Measurements from ENCODE around the gene FBXL4.

Gene FBXL4

DNA sequence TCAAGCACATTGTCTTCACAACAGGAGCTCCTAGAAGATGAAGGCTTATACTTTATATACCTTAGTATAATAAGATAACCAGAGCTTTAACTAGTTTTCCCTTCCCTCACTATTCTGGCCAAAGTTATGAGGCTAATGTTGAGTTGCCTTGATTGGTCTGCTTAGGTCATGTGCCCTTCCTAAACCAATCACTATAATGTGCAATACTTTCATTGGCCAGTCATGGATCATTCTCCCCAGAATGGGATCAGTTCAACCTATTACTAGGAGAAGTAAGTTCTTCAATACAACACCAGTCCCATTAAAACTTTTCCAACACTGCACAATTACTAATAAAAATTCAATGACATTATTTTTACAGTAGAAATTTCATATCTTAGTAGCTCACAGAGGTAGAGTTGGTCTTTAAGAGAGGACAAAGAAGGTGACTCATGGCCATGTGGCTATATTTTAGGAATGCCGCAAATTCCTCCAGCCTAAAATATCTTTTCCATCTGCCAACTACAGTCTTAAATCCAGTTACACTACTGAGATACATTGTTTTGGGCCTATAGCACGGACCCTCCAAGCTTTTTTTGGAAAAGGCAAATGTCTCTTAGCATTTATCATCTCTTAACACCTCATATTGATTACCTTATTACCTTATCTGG lies 125.9 kb downstream of the FBXL4 start:
- H3K4me1 ChIP-seq (ENCODE audit: control insufficient read depth, low read length) = no peaks in the 10 kb centered on the region
- H3F3A ChIP-seq (ENCODE audit: control insufficient read depth, insufficient read depth) = no peaks in the 10 kb centered on the region
- H3K4me3 ChIP-seq (ENCODE audit: low read length) = no peak overlapping the region
- no peak overlapping the region for H3K27ac ChIP-seq (ENCODE audit: low read depth, low read length)
- no peaks in the 10 kb centered on the region for H4K20me1 ChIP-seq (ENCODE audit: control insufficient read depth, insufficient read depth, low read depth, low read length)
- TF ChIP-seq EZH2phosphoT487 (IDR thresholded peaks at IDR 0.05; ENCODE audit: borderline replicate concordance, low read length) = no peak
- TF ChIP-seq, protein P1, sequence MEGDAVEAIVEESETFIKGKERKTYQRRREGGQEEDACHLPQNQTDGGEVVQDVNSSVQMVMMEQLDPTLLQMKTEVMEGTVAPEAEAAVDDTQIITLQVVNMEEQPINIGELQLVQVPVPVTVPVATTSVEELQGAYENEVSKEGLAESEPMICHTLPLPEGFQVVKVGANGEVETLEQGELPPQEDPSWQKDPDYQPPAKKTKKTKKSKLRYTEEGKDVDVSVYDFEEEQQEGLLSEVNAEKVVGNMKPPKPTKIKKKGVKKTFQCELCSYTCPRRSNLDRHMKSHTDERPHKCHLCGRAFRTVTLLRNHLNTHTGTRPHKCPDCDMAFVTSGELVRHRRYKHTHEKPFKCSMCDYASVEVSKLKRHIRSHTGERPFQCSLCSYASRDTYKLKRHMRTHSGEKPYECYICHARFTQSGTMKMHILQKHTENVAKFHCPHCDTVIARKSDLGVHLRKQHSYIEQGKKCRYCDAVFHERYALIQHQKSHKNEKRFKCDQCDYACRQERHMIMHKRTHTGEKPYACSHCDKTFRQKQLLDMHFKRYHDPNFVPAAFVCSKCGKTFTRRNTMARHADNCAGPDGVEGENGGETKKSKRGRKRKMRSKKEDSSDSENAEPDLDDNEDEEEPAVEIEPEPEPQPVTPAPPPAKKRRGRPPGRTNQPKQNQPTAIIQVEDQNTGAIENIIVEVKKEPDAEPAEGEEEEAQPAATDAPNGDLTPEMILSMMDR (IDR thresholded peaks at IDR 0.05; ENCODE audit: low read depth, low read length, poor library complexity, severe bottlenecking) = no peak
- no peaks in the 10 kb centered on the region for H3K9me3 ChIP-seq (ENCODE audit: control insufficient read depth, insufficient read depth, low read length)
- 0 out of 2 replicates have a peak, but pooled peaks cover under 1% of the 10 kb centered on the region for H3K27me3 ChIP-seq (ENCODE audit: control insufficient read depth, low read length)
- H3K36me3 ChIP-seq (ENCODE audit: control insufficient read depth, low read length) = no peaks in the 10 kb centered on the region
- no peaks in the 10 kb centered on the region for H3K79me2 ChIP-seq (ENCODE audit: control insufficient read depth, low read length)
- no peak overlapping the region for H3K4me2 ChIP-seq (ENCODE audit: low read length)
- H3K9me2 ChIP-seq (replicated peaks; ENCODE audit: control insufficient read depth, low read length) = no peaks in the 10 kb centered on the region
